CD4-positive, alpha-beta T cell treated with Interferon alpha-2 for 1 hour (primary cell): ENCODE results near the gene XKR7.
A peak's percentile ranks its signal among the peaks of the same experiment; 100 is the strongest.
"Not testable (repeated sequence)": the region's sequence is repeated elsewhere in the genome, so short reads cannot be mapped to it uniquely, and the experiment has no call there.

ENCODE experiments used
- DNase-seq, 2 donors: peaks; one replicate each; pipeline ENCODE4 v3.0.0-alpha.2; 2020 to 2022

Gene XKR7

GRCh38 chr20:32018269-32019155, 50.6 kb downstream of the XKR7 start:
- peak; percentile 20 to 49 for DNase-seq

GRCh38 chr20:32019156-32019510, 51.2 kb downstream of the XKR7 start:
- no peak for DNase-seq

DNA sequence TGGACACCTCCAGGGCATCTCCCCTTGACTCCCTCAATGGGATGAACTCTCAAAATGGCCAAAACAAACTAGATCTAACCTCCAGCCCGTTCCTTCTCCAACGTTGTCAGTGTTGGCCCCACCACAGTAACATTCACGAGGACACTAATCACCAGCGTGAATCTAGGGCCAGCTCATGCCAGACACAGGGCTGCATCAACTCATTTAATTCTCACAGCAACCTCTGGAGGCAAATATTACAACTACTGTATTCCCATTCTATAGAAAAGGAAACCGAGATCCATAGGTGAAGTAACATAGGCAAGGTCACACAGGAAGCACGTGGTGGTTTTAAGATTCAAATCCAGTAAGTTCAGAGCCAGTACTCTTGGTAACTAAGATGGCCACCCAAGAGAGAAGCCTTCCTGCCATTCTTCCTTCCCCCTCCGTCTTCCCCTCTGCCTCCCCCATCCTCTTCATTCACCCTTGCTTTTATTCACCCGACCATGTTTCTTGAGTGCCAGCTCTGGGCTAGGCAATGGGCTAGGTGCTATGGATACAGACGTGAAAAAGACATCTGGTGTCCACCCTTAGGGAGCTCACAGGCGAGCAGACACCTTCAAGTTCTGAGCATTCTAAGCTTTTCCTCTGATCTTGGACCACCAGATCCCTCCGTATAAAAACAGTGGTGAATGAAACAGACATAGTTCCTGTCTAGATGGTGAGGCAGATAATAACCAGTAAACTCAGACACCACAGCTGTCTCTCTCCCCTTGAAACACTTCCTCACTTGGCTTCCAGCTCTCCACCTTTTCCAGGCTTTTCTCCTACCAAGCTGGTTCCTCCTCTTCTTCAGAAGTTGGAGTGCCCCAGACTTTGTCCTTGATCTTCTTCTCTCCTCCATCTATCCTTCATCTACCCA, 51.9 kb downstream of the XKR7 start:
- DNase-seq: no peak

- no peak for DNase-seq
Measured at GRCh38 chr20:32021091-32021490, 53.1 kb downstream of the XKR7 start.

- DNase-seq: no peak
Measured at GRCh38 chr20:32024683-32025295, 56.8 kb downstream of the XKR7 start.

DNA sequence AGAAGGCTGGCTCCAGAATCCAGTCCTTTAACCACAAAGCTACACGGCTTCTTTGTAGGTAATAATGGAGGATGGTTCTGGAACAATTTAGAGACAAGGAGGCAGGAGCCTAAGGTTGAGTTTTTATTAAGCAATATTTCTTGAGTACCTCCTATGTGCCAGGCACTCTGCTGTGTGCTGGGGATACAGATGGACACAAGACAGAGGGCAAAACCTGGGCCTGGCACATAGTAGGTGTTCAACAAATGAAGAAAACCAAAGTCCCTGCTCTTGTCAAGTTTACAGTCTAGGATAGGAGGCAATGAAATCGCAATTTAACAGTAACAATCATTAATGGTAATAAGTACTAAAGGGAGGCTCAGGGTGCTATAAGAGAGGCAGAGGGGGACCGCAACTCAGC, 59.7 kb downstream of the XKR7 start:
- DNase-seq: no peak

DNA sequence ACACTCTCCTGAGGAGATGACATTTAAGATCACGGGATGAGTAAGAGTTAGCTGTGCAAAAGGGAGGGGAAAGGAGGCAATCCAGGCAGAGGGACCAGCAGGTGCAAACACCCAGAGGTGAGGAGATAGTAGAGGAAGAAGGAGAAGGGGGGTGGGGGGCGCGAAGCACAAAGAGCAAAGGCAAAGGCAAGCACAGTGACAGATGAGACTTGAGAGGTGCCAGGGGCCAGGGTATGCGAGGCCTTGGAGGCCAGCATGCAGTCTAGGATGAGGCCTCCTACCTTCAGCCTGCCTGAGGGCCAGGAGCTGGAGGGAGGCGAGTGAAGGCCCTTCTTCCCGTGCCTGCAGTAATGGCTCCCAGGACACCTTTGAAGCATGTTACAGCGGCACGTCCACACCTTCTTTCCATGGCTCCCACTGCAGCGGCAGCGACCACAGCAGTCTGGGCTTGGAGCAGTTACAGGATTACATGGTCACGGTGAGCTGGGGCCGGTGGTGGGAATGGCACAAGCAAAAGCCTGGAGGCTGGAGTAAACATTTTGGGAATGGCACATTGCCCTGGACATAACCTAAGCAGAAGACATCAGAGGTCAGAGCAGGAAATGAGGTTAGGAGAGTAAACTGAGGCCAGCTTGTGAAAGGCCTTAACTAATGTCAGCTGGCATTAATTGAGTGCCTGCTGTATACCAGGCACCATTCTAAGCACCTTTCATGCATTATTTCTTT, 60.9 kb downstream of the XKR7 start:
- no peak for DNase-seq

- DNase-seq: no peak
Measured at GRCh38 chr20:32029561-32029960, 61.6 kb downstream of the XKR7 start.

GRCh38 chr20:32031007-32031958, 63.3 kb downstream of the XKR7 start:
- peak; percentile 52 to 57 for DNase-seq

DNA sequence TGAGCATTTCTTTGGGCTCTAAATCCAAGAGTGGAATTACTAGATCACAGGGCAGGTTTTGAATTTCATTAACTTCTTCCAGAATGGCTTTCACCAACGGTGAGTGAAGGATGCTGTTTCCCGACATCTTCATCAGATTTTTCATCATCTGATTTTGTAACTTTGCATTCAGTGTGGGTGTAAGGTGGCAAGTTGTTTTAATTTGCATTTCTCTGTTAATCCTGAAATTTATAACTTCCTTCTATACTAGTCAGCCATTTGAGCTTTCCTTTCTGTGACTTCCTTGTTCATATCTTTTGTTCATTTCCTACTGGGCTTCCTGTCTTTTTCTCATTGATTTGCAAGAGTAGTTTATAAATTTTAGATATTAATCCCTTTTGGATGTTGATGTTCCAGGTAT, 65.4 kb downstream of the XKR7 start:
- DNase-seq: no peak

- DNase-seq: not testable (repeated sequence)
Measured at GRCh38 chr20:32033721-32034120, 65.8 kb downstream of the XKR7 start.

GRCh38 chr20:32034581-32035425, 66.9 kb downstream of the XKR7 start:
- DNase-seq: peak in 1 of 2 donors; percentile 76

GRCh38 chr20:32035426-32035779, 67.5 kb downstream of the XKR7 start:
- no peak for DNase-seq

GRCh38 chr20:32036252-32036651, 68.3 kb downstream of the XKR7 start:
- no peak for DNase-seq

DNA sequence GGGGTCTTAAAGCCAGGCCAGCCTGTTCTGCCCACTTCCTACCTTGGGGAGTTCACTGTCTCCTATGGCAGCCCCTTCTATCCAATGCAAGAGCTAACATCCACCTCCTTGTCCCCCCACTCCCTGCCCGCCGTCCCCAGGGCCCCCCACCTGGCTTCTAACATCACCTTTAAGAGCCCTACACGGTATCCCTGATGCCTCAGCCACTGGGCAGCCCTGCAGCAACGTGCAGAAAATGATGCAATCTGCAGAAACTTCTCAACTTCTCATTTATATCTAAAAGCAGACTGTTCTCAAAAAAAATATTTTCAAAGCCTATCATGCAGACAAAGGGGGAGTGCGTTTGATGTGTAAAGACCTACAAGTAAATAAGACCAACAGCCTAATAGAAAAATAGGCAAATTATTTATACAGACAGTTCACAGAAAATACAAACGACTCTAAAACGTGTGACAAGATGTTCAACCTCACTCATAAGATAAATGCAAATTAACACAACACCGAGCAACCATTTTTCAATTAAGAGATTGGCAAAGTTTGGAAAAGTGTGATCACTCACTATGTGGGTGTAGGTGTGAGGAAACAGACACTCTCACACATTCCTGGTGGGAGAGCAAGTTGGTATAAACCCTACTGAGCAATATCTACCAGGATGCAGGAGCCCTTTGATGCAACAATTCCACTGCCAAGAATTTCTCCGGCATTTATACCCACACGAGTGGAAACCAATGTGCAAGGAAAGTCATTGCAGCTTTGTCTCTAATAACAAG, 69.0 kb downstream of the XKR7 start:
- no peak for DNase-seq

- no peak for DNase-seq
Measured at GRCh38 chr20:32037929-32038328, 70.0 kb downstream of the XKR7 start.

DNA sequence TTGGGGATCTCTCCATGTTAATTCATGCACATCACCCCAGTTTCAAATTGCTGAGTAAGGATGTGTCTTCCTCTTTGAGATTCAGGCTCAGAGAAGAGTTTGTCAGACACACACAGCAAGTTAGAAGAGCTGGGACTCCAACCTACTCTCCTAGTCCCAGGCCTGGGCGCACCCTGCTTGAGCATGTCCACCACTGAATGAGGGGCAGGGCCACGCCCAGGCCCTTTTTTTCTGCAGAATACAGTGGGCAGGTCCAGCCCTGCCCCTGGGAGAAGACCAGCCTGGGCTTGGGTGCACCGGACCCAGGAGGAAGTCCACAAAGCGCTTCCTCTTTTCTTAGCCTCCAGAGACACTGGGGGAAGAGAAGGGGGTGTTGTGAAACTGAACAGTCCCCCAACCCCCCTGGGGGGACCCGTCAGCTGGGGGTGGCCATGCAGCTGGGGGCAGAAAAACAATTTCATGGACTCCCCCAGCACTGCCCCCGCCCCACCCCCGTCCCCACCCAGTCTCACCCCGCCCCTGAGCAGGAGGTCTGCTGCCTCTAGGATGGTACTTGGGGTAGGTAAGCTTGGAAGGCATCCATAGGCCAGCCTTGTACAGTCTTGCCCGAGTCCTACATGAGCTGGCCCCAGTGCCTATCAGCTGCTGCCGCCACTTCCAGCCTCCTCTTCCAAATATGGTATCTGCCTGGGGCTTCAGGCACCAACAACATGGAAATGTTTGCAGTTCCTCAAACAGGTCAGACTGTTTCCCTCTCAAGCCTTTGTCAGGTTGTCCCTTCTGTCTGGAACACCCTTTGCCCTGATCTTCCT, 72.4 kb downstream of the XKR7 start:
- DNase-seq: peak; percentile 19 to 75

- DNase-seq: no peak
Measured at GRCh38 chr20:32045999-32046398, 78.0 kb downstream of the XKR7 start.

DNA sequence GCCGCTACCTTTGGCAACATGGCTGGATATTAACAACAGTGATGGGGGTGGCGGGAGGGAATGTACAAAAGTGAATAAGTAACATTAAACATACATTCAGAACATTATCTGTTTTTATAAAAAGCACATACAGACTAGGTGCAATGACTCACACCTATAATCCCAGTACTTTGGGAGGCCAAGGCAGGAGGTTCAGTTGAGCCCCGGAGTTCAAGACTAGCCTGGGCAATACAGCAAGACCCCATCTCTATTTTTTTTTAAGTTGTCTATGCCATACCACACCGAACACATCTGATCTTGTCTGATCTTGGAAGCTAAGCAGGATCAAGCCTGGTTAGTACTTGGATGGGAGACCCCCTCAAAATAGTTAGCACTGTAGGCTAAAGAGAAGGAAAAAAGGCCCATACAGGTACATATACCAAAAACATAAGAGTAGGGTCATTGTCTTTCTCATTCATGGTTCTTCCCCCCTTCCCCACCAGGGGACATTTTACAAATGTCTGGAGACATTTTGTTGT, 82.4 kb downstream of the XKR7 start:
- no peak for DNase-seq
